Measurements from ENCODE around the gene RASA2. TPM values are rescaled to one million over a fixed set of nuclear protein-coding genes. Genes with fewer than 3 reads are reported as not detected.

RASA2 gene
- total and polyA plus RNA-seq, 2 experiments from 2014 or later = 16.6 to 28.6 TPM

GRCh38 chr3:141519587-141519986 is 32.8 kb downstream of the RASA2 start:
- H4K20me1 ChIP-seq (replicated peaks; ENCODE audit: insufficient read depth) = no peaks in the 10 kb centered on the region; the same call in 1 of the 2 replicates
- H3K9me3 Mint-ChIP-seq = no peaks in the 10 kb centered on the region
- no peak overlapping the region for H2AFZ ChIP-seq
- H3K27ac ChIP-seq (ENCODE audit: low read depth) = no peak overlapping the region
- 0 out of 2 replicates have a peak, but pooled peaks cover 3% of the 10 kb centered on the region for H3K79me2 ChIP-seq (replicated peaks; ENCODE audit: insufficient read depth)
- ATAC-seq = no peak
- H3K4me3 ChIP-seq = no peak overlapping the region
- H3F3A ChIP-seq (replicated peaks; ENCODE audit: low read depth) = no peaks in the 10 kb centered on the region
- H3K27ac Mint-ChIP-seq = no peak overlapping the region
- no peaks in the 10 kb centered on the region for H3K27me3 ChIP-seq (ENCODE audit: insufficient read depth)
- no peak overlapping the region for H3K4me3 Mint-ChIP-seq
- H3K4me2 ChIP-seq = no peak overlapping the region
- H3K4me1 ChIP-seq (ENCODE audit: insufficient read depth) = no peaks in the 10 kb centered on the region
- H3K36me3 Mint-ChIP-seq (ENCODE audit: low read depth) = peaks cover 24% of the 10 kb centered on the region
- TF ChIP-seq EZH2phosphoT487 (IDR thresholded peaks at IDR 0.05; ENCODE audit: unreplicated experiment) (no peak), ZNF331 (CRISPR knock-in tag; IDR thresholded peaks at IDR 0.05; ENCODE audit: low read depth) (no peak), POLR2AphosphoS5 (IDR thresholded peaks at IDR 0.05; ENCODE audit: low read depth) (no peak), CREB1 (CRISPR knock-in tag; IDR thresholded peaks at IDR 0.05; ENCODE audit: low read depth) (no peak), ZNF462 (CRISPR knock-in tag; IDR thresholded peaks at IDR 0.05) (no peak), JUNB (IDR thresholded peaks at IDR 0.05; ENCODE audit: unreplicated experiment) (no peak), REST (IDR thresholded peaks at IDR 0.05; ENCODE audit: unreplicated experiment) (no peak), EZH2 (IDR thresholded peaks at IDR 0.05; ENCODE audit: low read depth, unreplicated experiment) (no peak), ETS1 (IDR thresholded peaks at IDR 0.05) (no peak), NANOG (IDR thresholded peaks at IDR 0.05; ENCODE audit: borderline replicate concordance) (no peak), ZNF114 (CRISPR knock-in tag; IDR thresholded peaks at IDR 0.05) (no peak), STAT1 (IDR thresholded peaks at IDR 0.05; ENCODE audit: unreplicated experiment) (no peak)
- TF ChIP-seq, protein P1, sequence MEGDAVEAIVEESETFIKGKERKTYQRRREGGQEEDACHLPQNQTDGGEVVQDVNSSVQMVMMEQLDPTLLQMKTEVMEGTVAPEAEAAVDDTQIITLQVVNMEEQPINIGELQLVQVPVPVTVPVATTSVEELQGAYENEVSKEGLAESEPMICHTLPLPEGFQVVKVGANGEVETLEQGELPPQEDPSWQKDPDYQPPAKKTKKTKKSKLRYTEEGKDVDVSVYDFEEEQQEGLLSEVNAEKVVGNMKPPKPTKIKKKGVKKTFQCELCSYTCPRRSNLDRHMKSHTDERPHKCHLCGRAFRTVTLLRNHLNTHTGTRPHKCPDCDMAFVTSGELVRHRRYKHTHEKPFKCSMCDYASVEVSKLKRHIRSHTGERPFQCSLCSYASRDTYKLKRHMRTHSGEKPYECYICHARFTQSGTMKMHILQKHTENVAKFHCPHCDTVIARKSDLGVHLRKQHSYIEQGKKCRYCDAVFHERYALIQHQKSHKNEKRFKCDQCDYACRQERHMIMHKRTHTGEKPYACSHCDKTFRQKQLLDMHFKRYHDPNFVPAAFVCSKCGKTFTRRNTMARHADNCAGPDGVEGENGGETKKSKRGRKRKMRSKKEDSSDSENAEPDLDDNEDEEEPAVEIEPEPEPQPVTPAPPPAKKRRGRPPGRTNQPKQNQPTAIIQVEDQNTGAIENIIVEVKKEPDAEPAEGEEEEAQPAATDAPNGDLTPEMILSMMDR (conservative IDR thresholded peaks at IDR 0.05; ENCODE audit: low read depth in 2 of 2) = no peak
- H3K27me3 Mint-ChIP-seq (ENCODE audit: insufficient read depth, low read depth, poor library complexity) = no peaks in the 10 kb centered on the region
- no peaks in the 10 kb centered on the region for H3K9me2 ChIP-seq (ENCODE audit: insufficient read depth)
- H3K36me3 ChIP-seq (ENCODE audit: insufficient read depth) = peaks cover 8% of the 10 kb centered on the region; the same call in 1 of the 2 replicates
- no peak for DNase-seq (ENCODE audit: low spot score)
- H3K4me1 Mint-ChIP-seq = no peaks in the 10 kb centered on the region

Data from GM23338 (cell line).